ENCODE measurements around the gene RET.

Gene RET

GRCh38 chr10:43062402-43063160 lies 14.3 kb upstream of the RET start:
- DNase-seq (ENCODE audit: low read depth), result no peak

- no peak for DNase-seq (ENCODE audit: low read depth)
Observed at GRCh38 chr10:43064331-43065075, 12.4 kb upstream of the RET start.

GRCh38 chr10:43065234-43065633 lies 11.6 kb upstream of the RET start:
- no peak for DNase-seq (ENCODE audit: low read depth)

- DNase-seq (ENCODE audit: low read depth), result no peak
Observed at GRCh38 chr10:43065761-43066160, 11.1 kb upstream of the RET start.

GRCh38 chr10:43066481-43066880 lies 10.4 kb upstream of the RET start:
- DNase-seq (ENCODE audit: low read depth), result no peak

GRCh38 chr10:43067391-43068135 lies 9.3 kb upstream of the RET start:
- no peak for DNase-seq (ENCODE audit: low read depth)

- DNase-seq (ENCODE audit: low read depth), result no peak
Observed at GRCh38 chr10:43068136-43068395, 8.8 kb upstream of the RET start.

- no peak for DNase-seq (ENCODE audit: low read depth)
Observed at GRCh38 chr10:43068471-43069210, 8.2 kb upstream of the RET start.

GRCh38 chr10:43069211-43069515 lies 7.7 kb upstream of the RET start:
- DNase-seq (ENCODE audit: low read depth), result no peak

GRCh38 chr10:43069579-43069978 lies 7.3 kb upstream of the RET start:
- no peak for DNase-seq (ENCODE audit: low read depth)

- no peak for DNase-seq (ENCODE audit: low read depth)
Observed at GRCh38 chr10:43070121-43071085, 6.5 kb upstream of the RET start.

- DNase-seq (ENCODE audit: low read depth), result no peak
Observed at GRCh38 chr10:43071865-43072650, 4.8 kb upstream of the RET start.

GRCh38 chr10:43073191-43073590 lies 3.7 kb upstream of the RET start:
- no peak for DNase-seq (ENCODE audit: low read depth)

- no peak for DNase-seq (ENCODE audit: low read depth)
Observed at GRCh38 chr10:43073721-43074120, 3.1 kb upstream of the RET start.

- DNase-seq (ENCODE audit: low read depth), result no peak
Observed at GRCh38 chr10:43074409-43074808, 2.5 kb upstream of the RET start.

- DNase-seq (ENCODE audit: low read depth), result no peak
Observed at GRCh38 chr10:43074827-43075611, 1.9 kb upstream of the RET start.

GRCh38 chr10:43075612-43076003 lies 1.3 kb upstream of the RET start:
- DNase-seq (ENCODE audit: low read depth), result no peak

- no peak for DNase-seq (ENCODE audit: low read depth)
Observed at GRCh38 chr10:43076311-43076875, 476 bp upstream of the RET start.

- no peak for DNase-seq (ENCODE audit: low read depth)
Observed at GRCh38 chr10:43077421-43078171, 727 bp downstream of the RET start.

All from stimulated activated CD8-positive, alpha-beta memory T cell treated with anti-CD3 and anti-CD28 coated beads, Interleukin-12 subunit alpha, Interleukin-12 subunit beta, amount 100 ng/mL, for 4 hours (primary cell).